Suprapubic skin (tissue), 4 donors: ENCODE data around the gene MAPKAPK2. TPM values are rescaled to one million over a fixed set of nuclear protein-coding genes. Genes with fewer than 3 reads are reported as not detected.

Experiments
- DNase-seq, 2 donors: peaks; one replicate each; pipeline ENCODE4 v3.0.0-alpha.2; 2019; ENCODE audit warnings: low spot score in 2 of 2
- H3K27ac ChIP-seq: fragments of 200-600 bp; sonication (generic); one replicate; pipeline ENCODE4 v1.5.1; 2019
- H3K27me3 ChIP-seq: fragments of 200-600 bp; sonication (generic); one replicate; pipeline ENCODE4 v1.5.1; 2019
- H3K36me3 ChIP-seq: fragments of 200-600 bp; sonication (generic); one replicate; pipeline ENCODE4 v1.5.1; 2019
- H3K4me1 ChIP-seq: fragments of 200-600 bp; sonication (generic); one replicate; pipeline ENCODE4 v1.5.1; 2019
- H3K4me3 ChIP-seq: fragments of 200-600 bp; sonication (generic); one replicate; pipeline ENCODE4 v1.5.1; 2019; ENCODE audit warnings: mild to moderate bottlenecking
- H3K9me3 ChIP-seq: fragments of 200-600 bp; sonication (generic); one replicate; pipeline ENCODE4 v1.5.1; 2019
- CTCF ChIP-seq, 2 donors: fragments of 200-600 bp in 1 of 2; fragments of 450-650 bp in 1 of 2; sonication (generic) in 1 of 2; IDR thresholded peaks; one replicate each; pipeline ENCODE4 v1.5.1; 2016 to 2019; ENCODE audit warnings: antibody characterized with exemption in 2 of 2, mild to moderate bottlenecking in 1 of 2, moderate library complexity in 1 of 2
- EP300 ChIP-seq: sonication (generic); formaldehyde crosslinking; IDR thresholded peaks from one replicate; pipeline ENCODE4 v1.6.1; 2017; ENCODE audit warnings: antibody characterized with exemption
- POLR2A ChIP-seq, 2 donors: fragments of 450-650 bp; IDR thresholded peaks; one replicate each; pipeline ENCODE4 v1.6.1; 2017; ENCODE audit warnings: antibody characterized with exemption in 2 of 2, mild to moderate bottlenecking in 2 of 2, moderate library complexity in 2 of 2
- POLR2AphosphoS5 ChIP-seq, 3 donors: sonication (generic); formaldehyde crosslinking; IDR thresholded peaks; one replicate each; pipeline ENCODE4 v1.6.1; 2017; ENCODE audit warnings: antibody characterized with exemption in 3 of 3
- WGBS: methylation state at CpG from one replicate; pipeline ENCODE4 v1.1.5; 2018; 5-methylcytosine and 5-hydroxymethylcytosine counted together
- total RNA-seq, 4 donors: library from RNA; depleted of rRNA; stranded (reverse); fragments of >200 nt; gene quantifications; one replicate each; pipeline ENCODE4 v1.1.0, GENCODE V29; 2016

MAPKAPK2 gene
- total RNA-seq, 4 donors from 2014 or later = 38.0 to 72.3 (median 62.4) TPM

GRCh38 chr1:206651958-206652890 lies 32.5 kb upstream of the MAPKAPK2 start:
- Histone ChIP-seq H3K9me3 (no peaks in the 10 kb centered on the region), H3K27me3 (no peaks in the 10 kb centered on the region), H3K36me3 (peaks cover 8% of the 10 kb centered on the region), H3K27ac (no peak overlapping the region), H3K4me3 (no peak overlapping the region), H3K4me1 (peaks cover 7% of the 10 kb centered on the region)
- WGBS = 88% methylated on average over 5 of the region's 5 CpGs
- no peak for DNase-seq
- TF ChIP-seq EP300 = no peak
- TF ChIP-seq POLR2A (IDR thresholded peaks at IDR 0.05) = no peak
- no peak for TF ChIP-seq CTCF (IDR thresholded peaks at IDR 0.05)
- no peak for TF ChIP-seq POLR2AphosphoS5 (IDR thresholded peaks at IDR 0.05)

GRCh38 chr1:206653715-206654459 lies 30.8 kb upstream of the MAPKAPK2 start:
- Histone ChIP-seq H3K27ac (no peak overlapping the region), H3K9me3 (no peaks in the 10 kb centered on the region), H3K4me1 (peaks cover 14% of the 10 kb centered on the region), H3K4me3 (no peak overlapping the region), H3K36me3 (no peaks in the 10 kb centered on the region), H3K27me3 (no peaks in the 10 kb centered on the region)
- no peak for TF ChIP-seq EP300
- TF ChIP-seq POLR2AphosphoS5 (IDR thresholded peaks at IDR 0.05) = no peak
- TF ChIP-seq CTCF (IDR thresholded peaks at IDR 0.05) = no peak
- no peak for TF ChIP-seq POLR2A (IDR thresholded peaks at IDR 0.05)
- 55% methylated on average over 7 of the region's 7 CpGs for WGBS
- DNase-seq = no peak

GRCh38 chr1:206654828-206655227 lies 29.9 kb upstream of the MAPKAPK2 start:
- Histone ChIP-seq H3K4me1 (peaks cover 14% of the 10 kb centered on the region), H3K27ac (no peak overlapping the region), H3K27me3 (no peaks in the 10 kb centered on the region), H3K9me3 (no peaks in the 10 kb centered on the region), H3K36me3 (no peaks in the 10 kb centered on the region), H3K4me3 (no peak overlapping the region)
- TF ChIP-seq CTCF (IDR thresholded peaks at IDR 0.05) (no peak), POLR2A (IDR thresholded peaks at IDR 0.05) (no peak), POLR2AphosphoS5 (IDR thresholded peaks at IDR 0.05) (no peak), EP300 (no peak)
- WGBS = 70% methylated on average over 2 of the region's 2 CpGs
- DNase-seq = no peak

- H3K4me3 ChIP-seq = no peak overlapping the region
- no peak overlapping the region for H3K27ac ChIP-seq
- H3K4me1 ChIP-seq = peaks cover 14% of the 10 kb centered on the region
- no peaks in the 10 kb centered on the region for H3K9me3 ChIP-seq
- H3K27me3 ChIP-seq = no peaks in the 10 kb centered on the region
- TF ChIP-seq POLR2A (IDR thresholded peaks at IDR 0.05) (no peak), POLR2AphosphoS5 (IDR thresholded peaks at IDR 0.05) (no peak), EP300 (no peak), CTCF (IDR thresholded peaks at IDR 0.05) (no peak)
- WGBS = 63% methylated on average over 4 of the region's 4 CpGs
- H3K36me3 ChIP-seq = no peaks in the 10 kb centered on the region
- DNase-seq = no peak
Observed at GRCh38 chr1:206655471-206655882, 29.2 kb upstream of the MAPKAPK2 start.

GRCh38 chr1:206656936-206657335 lies 27.8 kb upstream of the MAPKAPK2 start:
- Histone ChIP-seq H3K27ac (no peak overlapping the region), H3K27me3 (no peaks in the 10 kb centered on the region), H3K9me3 (no peaks in the 10 kb centered on the region), H3K36me3 (no peaks in the 10 kb centered on the region), H3K4me3 (no peak overlapping the region), H3K4me1 (peaks cover 14% of the 10 kb centered on the region)
- TF ChIP-seq EP300 = no peak
- no peak for TF ChIP-seq CTCF (IDR thresholded peaks at IDR 0.05)
- TF ChIP-seq POLR2A (IDR thresholded peaks at IDR 0.05) = no peak
- WGBS = 100% methylated on average over 2 of the region's 3 CpGs
- no peak for DNase-seq
